Neuron (in vitro differentiated cells): ENCODE results near the gene ATP13A5.

Experiments used
- H2AFZ ChIP-seq: one replicate; pipeline ENCODE4 v1.6.1; 2013; ENCODE audit warnings: low read depth, mild to moderate bottlenecking, inconsistent platforms, low read length, moderate library complexity
- H3K27me3 ChIP-seq: one replicate; pipeline ENCODE4 v1.6.1; 2013; ENCODE audit warnings: low read length; ENCODE audit not compliant: insufficient read depth
- H3K36me3 ChIP-seq: one replicate; pipeline ENCODE4 v1.6.1; 2013; ENCODE audit warnings: low read length; ENCODE audit not compliant: insufficient read depth
- H3K4me1 ChIP-seq: one replicate; pipeline ENCODE4 v1.6.1; 2013; ENCODE audit warnings: low read length; ENCODE audit not compliant: insufficient read depth
- H3K4me3 ChIP-seq: 2 replicates; pipeline ENCODE4 v1.5.1; 2013; ENCODE audit warnings: mild to moderate bottlenecking, low read length, moderate library complexity
- H3K9me3 ChIP-seq: one replicate; pipeline ENCODE4 v1.6.1; 2013; ENCODE audit warnings: low read length

The ATP13A5 gene

DNA sequence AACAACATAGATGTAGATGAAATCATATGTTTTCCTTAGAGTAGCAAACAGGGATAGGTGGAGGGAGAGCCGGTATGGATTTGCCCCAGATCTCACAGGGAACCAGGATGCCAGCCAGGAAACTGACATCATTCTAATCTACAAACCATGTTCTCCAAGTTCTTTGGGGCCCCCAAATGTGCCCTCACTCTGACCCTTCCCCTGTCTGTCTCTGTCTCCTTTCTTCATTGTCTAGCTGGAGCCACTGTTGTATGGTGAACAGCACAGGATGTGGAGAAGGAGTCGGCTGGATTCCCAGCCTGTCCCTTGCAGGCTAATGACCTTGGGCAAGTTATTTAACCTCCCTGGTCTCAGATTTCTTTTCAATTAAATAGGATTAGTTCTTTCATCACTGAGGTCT is 962 bp downstream of the ATP13A5 start:
- H3K27me3 ChIP-seq = no peaks in the 10 kb centered on the region
- H3K4me1 ChIP-seq = peaks cover 2% of the 10 kb centered on the region
- no peak overlapping the region for H3K4me3 ChIP-seq
- H2AFZ ChIP-seq = no peak overlapping the region
- H3K9me3 ChIP-seq = no peaks in the 10 kb centered on the region
- H3K36me3 ChIP-seq = no peaks in the 10 kb centered on the region

DNA sequence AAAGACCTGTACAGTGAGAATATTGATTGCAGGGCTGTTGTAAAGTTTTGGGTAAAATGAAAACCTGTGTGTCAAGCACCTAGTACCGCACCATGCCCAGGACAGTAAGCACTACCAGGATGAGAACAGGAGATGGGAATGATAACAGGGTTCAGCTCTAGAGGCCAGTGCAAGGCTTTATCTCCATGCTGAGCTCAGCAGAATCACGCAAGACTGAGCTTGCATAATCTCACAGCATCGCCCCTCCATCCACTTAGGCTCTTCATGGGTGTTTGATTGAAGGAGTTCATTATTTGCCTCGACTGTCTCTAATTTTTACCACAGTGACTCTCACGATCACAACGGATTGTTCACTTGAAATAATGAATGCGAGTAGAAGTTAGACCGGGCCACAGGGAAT is 2.9 kb downstream of the ATP13A5 start:
- H3K4me3 ChIP-seq = no peak overlapping the region
- no peak overlapping the region for H2AFZ ChIP-seq
- H3K4me1 ChIP-seq = peaks cover 2% of the 10 kb centered on the region
- H3K9me3 ChIP-seq = no peaks in the 10 kb centered on the region
- H3K36me3 ChIP-seq = no peaks in the 10 kb centered on the region
- no peaks in the 10 kb centered on the region for H3K27me3 ChIP-seq

DNA sequence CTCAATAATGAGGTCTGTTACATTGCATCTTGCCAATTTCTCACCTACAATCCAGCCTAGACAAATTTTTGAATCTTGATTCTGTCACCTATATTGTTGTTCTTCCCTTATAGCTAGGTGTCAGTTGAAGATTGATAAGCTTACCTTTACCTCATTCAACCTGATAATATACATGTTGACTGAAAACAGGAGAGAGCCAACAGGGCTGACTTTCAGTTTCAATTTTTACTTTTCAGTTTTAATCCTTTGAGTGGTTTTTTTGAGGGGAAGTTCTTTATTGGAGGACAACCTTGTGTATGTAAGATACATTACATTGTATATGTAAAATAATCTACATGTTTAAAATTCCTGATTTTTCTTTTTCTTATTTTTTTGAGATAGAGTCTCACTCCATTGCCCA is 5.8 kb downstream of the ATP13A5 start:
- Histone ChIP-seq H3K4me3 (no peak overlapping the region), H2AFZ (no peak overlapping the region), H3K9me3 (no peaks in the 10 kb centered on the region), H3K27me3 (no peaks in the 10 kb centered on the region), H3K4me1 (peaks cover 2% of the 10 kb centered on the region), H3K36me3 (no peaks in the 10 kb centered on the region)

DNA sequence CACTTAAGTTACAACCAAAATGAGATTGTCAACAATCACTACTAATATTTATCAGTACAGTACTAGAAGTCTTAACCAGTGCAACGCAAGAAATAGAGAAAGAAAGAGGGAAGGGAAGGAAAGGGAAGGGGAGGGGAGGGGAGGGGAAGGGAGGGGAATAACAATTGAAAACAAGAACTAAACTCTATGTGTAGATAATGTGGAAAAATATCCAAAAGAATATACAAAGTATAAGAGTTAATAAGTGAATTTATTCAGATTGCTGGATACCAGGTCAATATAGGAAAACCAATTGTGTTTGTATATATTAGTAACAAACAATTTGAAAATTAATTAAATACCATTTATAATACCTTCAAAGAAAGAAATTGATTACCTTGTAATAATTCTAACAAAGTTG is 10.7 kb downstream of the ATP13A5 start:
- H3K9me3 ChIP-seq = no peaks in the 10 kb centered on the region
- H3K36me3 ChIP-seq = no peaks in the 10 kb centered on the region
- H3K4me3 ChIP-seq = no peak overlapping the region
- H3K4me1 ChIP-seq = no peaks in the 10 kb centered on the region
- H3K27me3 ChIP-seq = no peaks in the 10 kb centered on the region
- H2AFZ ChIP-seq = no peak overlapping the region

DNA sequence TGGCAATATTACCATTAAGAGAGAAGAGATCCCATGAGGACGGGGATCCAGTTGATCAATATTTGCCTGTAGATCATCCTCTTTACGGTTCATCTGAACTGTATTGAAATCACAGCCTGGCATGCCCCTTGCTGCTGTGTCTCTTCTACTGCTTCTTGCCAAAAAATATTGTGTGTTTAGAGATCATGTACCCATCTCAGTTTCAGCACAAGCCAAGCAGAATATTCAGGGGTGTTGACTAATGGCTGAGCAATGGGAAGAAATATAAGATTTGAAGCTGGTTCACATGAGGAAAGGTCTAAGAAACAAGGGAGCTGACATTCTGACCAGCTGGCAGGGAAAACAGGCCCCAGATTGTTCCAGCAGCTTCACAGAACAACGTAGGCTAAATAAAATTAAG is 21.3 kb downstream of the ATP13A5 start:
- no peaks in the 10 kb centered on the region for H3K9me3 ChIP-seq
- H2AFZ ChIP-seq = no peak overlapping the region
- no peaks in the 10 kb centered on the region for H3K27me3 ChIP-seq

DNA sequence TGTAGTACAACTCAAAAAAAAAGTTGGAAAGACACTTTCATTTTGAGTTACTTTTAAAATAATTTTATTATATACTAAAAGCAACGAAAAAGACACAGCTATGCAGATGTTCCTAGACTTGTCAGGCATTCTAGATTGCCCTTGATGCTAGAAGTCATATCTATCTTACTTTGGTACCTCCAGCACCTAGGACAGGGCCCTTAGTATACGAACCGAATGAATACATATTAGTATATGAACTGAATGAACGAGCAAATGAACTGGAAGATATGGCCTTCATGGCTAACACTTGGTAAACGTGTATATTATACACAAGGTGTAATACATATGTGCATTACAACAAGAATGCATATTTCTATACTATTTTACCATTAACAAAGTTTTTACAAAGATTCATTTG is 24.1 kb downstream of the ATP13A5 start:
- H2AFZ ChIP-seq = no peak overlapping the region
- H3K36me3 ChIP-seq = no peaks in the 10 kb centered on the region
- H3K4me3 ChIP-seq = no peak overlapping the region
- no peaks in the 10 kb centered on the region for H3K4me1 ChIP-seq
- no peaks in the 10 kb centered on the region for H3K9me3 ChIP-seq
- no peaks in the 10 kb centered on the region for H3K27me3 ChIP-seq

More for the DNA sequence above, 21.3 kb downstream of the ATP13A5 start:
- H3K36me3 ChIP-seq = no peaks in the 10 kb centered on the region
- no peaks in the 10 kb centered on the region for H3K4me1 ChIP-seq
- no peak overlapping the region for H3K4me3 ChIP-seq

DNA sequence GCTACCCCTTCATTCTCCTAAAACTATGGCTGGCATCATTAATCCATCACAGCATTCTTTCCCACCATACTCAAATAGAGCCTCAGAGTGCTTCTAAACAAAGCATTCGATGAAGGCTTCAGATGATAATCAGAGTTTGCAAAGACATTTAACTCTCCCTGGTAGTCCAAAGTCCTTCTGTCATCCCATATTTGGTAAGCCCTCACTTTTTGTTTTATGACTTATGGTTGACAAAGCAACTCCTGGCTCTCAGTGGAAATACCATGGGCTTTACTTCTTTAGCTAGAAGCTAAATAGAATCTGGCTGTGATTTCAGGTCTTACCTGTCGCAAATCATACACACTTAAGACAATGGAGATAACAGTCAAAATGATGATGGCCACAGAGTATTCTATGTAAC is 27.8 kb downstream of the ATP13A5 start:
- peaks cover 5% of the 10 kb centered on the region for H3K4me1 ChIP-seq
- no peak overlapping the region for H3K4me3 ChIP-seq
- H3K36me3 ChIP-seq = no peaks in the 10 kb centered on the region
- no peaks in the 10 kb centered on the region for H3K9me3 ChIP-seq
- H3K27me3 ChIP-seq = no peaks in the 10 kb centered on the region
- H2AFZ ChIP-seq = no peak overlapping the region

DNA sequence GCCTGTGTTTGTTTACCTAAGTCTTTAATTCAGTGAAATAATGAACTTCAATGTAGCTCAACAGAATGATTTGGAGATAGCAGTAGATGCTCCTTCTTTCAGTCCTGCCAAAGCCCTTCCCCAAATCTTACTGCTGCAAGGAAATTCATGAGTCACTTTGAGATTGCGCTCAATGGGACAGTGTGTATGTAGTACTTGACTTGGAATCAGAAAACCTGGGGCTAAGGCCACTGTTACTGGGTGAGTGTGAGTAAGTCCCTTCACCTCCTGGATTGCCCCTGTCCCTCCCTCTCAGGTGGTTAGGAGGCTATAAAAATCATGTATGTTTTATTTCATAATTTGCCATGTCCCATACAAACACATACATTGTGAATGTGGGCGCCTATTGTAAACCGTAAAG is 29.9 kb downstream of the ATP13A5 start:
- peaks cover 5% of the 10 kb centered on the region for H3K4me1 ChIP-seq
- H3K9me3 ChIP-seq = no peaks in the 10 kb centered on the region
- no peak overlapping the region for H2AFZ ChIP-seq
- no peak overlapping the region for H3K4me3 ChIP-seq
- H3K27me3 ChIP-seq = no peaks in the 10 kb centered on the region
- H3K36me3 ChIP-seq = no peaks in the 10 kb centered on the region

DNA sequence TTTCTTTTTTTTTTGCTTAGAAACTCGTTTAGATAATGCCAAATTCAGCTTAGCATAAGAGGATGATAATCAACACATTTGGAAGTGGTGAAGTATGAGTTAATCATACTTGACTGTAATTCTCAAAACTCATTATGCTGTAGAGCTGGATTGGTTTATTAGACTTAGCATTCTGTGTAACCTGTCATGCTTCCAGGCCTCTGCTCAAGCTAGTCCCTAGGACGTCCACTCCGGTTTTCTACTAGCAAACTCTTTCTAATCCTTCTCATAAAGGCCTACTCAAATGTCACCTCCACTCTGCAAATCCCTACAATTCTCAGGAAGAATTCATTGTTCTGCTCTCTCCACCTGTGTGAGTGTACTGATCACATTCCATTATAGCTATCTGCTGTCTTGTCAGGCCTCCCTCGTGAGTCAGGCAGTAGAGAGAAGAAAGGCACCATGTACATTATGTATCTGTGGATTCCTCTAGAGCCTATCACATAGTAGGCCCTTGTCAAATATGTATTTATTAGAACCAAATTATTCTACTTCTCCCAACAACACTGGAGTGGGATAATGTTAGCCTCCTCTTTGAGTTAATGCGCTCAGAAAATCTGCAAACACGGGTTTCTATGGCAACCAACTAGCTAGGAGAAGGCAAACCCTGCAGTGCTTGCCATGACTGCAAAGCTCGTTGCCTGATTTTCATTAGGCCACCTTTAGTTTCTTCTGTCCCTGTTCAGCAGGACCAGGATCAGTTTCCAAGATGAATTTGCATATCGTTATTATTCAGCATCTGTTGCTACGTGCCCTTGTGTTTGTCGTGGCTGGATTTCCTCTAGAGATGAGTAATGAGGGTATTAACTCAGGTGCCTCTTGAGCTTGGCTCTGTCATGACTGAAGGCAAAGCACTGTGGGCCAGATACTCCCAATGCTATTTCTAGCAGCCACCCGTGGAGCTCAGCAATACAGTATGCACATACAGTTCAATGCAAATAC is 30.7 kb downstream of the ATP13A5 start:
- Histone ChIP-seq H3K27me3 (no peaks in the 10 kb centered on the region), H3K9me3 (no peaks in the 10 kb centered on the region), H3K4me1 (peaks cover 6% of the 10 kb centered on the region), H3K36me3 (no peaks in the 10 kb centered on the region), H2AFZ (no peak overlapping the region), H3K4me3 (peak overlapping the region; percentile 16)

DNA sequence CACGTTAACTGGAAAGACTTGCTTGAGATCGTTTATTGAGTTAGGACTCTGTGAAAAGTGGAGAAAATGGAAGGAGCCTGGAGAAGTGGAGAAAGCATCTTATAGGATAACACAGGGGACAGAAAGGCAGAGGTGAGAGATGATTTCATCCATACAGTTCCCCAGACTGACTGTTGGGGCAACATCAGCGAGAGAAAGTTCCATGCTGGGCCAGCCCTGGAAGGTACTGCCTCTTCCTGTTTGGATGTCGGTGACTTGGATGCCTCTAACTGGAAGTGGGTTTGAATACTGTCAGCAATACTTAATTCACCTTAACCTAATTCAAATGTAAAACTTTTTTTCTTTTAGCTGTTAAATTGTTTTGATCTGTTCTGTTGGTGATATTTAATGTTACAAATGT is 32.3 kb downstream of the ATP13A5 start:
- Histone ChIP-seq H2AFZ (no peak overlapping the region), H3K4me3 (no peak overlapping the region), H3K9me3 (no peaks in the 10 kb centered on the region), H3K36me3 (no peaks in the 10 kb centered on the region), H3K27me3 (peaks cover 2% of the 10 kb centered on the region), H3K4me1 (peaks cover 12% of the 10 kb centered on the region)

DNA sequence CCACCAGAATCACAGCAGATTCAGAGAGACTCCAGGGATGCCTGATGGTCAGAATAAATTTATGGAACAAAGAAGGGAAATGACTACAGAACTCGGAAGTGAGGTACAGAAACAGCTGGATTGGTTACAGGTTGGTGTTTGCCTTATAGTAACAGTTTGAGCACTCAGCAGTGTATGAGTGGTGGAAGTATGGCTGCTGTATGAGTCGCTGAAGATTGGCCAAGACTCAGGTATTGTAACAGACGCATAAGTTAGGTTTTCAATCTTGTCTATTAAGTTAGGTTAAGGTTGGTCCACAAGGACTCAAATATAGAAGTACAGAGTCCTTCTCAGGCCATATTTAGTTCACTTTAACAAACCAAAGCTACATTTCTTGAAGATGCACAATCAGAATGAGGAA is 33.1 kb downstream of the ATP13A5 start:
- H3K27me3 ChIP-seq = peaks cover 2% of the 10 kb centered on the region
- H3K9me3 ChIP-seq = no peaks in the 10 kb centered on the region
- H3K4me3 ChIP-seq = no peak overlapping the region
- H2AFZ ChIP-seq = no peak overlapping the region
- no peaks in the 10 kb centered on the region for H3K36me3 ChIP-seq
- H3K4me1 ChIP-seq = peaks cover 12% of the 10 kb centered on the region

DNA sequence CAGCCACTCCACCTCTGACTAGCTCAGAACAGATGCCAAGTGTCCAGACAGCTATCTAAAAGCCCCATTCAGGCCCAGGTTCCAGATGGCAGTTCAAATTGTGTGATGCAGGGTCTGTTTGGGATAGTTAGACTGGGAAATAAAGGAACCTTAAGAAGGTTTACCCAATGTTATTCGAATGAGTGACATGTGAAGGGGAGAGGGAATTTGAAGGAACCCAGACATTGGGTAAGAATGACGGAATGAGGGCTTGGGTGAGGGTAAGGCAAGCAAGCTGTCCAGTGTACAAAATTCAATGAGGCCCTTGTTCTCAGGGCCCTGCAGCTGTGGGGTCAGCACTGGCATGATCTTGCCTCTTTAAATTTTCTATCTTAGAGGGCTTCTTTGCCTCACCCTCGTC is 34.1 kb downstream of the ATP13A5 start:
- Histone ChIP-seq H3K27me3 (peaks cover 2% of the 10 kb centered on the region), H3K4me3 (no peak overlapping the region), H2AFZ (no peak overlapping the region), H3K4me1 (peaks cover 12% of the 10 kb centered on the region), H3K36me3 (no peaks in the 10 kb centered on the region), H3K9me3 (no peaks in the 10 kb centered on the region)

DNA sequence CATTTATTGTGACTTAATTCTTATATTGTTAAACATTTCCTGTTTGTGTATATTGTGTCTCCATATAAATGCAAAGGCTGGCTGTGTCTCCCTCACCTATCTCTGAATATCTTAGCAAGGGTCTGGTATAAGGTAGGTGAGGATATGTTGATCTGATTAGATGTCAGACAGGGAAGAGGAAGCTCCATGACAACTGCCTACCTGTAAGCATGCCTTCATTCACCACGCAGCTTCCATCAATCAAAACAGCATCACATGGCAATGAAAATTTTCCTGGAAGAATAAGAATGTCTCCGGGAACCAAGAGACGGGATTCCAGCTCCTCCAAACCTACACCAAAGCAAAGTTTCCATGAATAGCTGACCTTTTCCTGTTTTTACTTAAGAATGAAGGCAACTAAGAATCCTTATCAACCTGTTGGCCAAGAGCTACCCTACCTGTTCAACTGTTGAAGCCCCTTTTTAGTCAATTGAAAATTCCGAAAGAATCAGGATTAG is 34.8 kb downstream of the ATP13A5 start:
- Histone ChIP-seq H3K4me3 (no peak overlapping the region), H3K36me3 (no peaks in the 10 kb centered on the region), H3K4me1 (peaks cover 12% of the 10 kb centered on the region), H3K27me3 (peaks cover 2% of the 10 kb centered on the region), H3K9me3 (no peaks in the 10 kb centered on the region), H2AFZ (no peak overlapping the region)
